ENCODE measurements around the gene ZNF2.
A peak's percentile ranks its signal among the peaks of the same experiment; 100 is the strongest.

ZNF2 gene

GRCh38 chr2:95207111-95207961 is 41.7 kb downstream of the ZNF2 start, which contains the start of gene ZNF892:
Gene ZNF892 (plus strand): TSS chr2:95207521. CDS start chr2:95207816, 295 bp downstream.
- DNase-seq, result peak; percentile 96

GRCh38 chr2:95208106-95208505 is 42.5 kb downstream of the ZNF2 start:
- no peak for DNase-seq

- no peak for DNase-seq
Observed at GRCh38 chr2:95215018-95215612, 49.5 kb downstream of the ZNF2 start.

- DNase-seq, result no peak
Observed at GRCh38 chr2:95220449-95220848, 54.8 kb downstream of the ZNF2 start.

- DNase-seq, result no peak
Observed at GRCh38 chr2:95225658-95226057, 60.0 kb downstream of the ZNF2 start.

GRCh38 chr2:95231723-95232122 is 66.1 kb downstream of the ZNF2 start:
- DNase-seq, result peak; percentile 77

DNA sequence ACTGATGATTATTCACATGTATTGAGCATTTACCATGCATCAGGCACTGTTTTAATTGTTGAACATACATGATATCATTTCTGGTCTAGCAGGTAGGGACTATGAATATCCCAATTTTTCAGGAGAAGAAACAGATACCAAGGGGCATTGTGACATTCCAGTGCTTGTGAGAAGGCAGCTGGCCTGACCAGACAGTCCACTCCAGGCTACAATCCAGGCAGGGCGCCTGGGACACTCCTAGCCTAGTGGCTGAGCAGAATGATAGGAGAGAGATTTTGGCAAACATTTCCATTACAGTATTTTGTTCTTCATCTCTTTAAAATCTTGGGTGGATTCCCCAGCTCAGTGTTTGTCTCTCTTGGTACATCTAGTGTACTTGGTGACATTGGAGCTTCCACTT is 66.6 kb downstream of the ZNF2 start:
- no peak for DNase-seq

Measured in NCI-H146 (cell line).